ENCODE data around the gene ZNF664.

ZNF664 gene

GRCh38 chr12:124036657-124037109 is 63.7 kb downstream of the ZNF664 start:
- peak; percentile 89 for TF ChIP-seq CTCF (conservative IDR thresholded peaks at IDR 0.05; ENCODE audit: low read depth, low read length)
- no peak overlapping the region for H3K4me3 ChIP-seq (ENCODE audit: low read depth, low read length)
- peak; percentile 58 for DNase-seq (ENCODE audit: low read depth)

- DNase-seq (ENCODE audit: low read depth): no peak
- no peak for TF ChIP-seq CTCF (conservative IDR thresholded peaks at IDR 0.05; ENCODE audit: low read depth, low read length)
- no peak overlapping the region for H3K4me3 ChIP-seq (ENCODE audit: low read depth, low read length)
Measured at GRCh38 chr12:124037331-124037730, 64.3 kb downstream of the ZNF664 start.

- DNase-seq (ENCODE audit: low read depth): peak; percentile 75
- no peak for TF ChIP-seq CTCF (conservative IDR thresholded peaks at IDR 0.05; ENCODE audit: low read depth, low read length)
- H3K4me3 ChIP-seq (ENCODE audit: low read depth, low read length): no peak overlapping the region
Measured at GRCh38 chr12:124039276-124039675, 66.3 kb downstream of the ZNF664 start.

GRCh38 chr12:124040291-124040690 is 67.3 kb downstream of the ZNF664 start:
- DNase-seq (ENCODE audit: low read depth): peak; percentile 55
- no peak overlapping the region for H3K4me3 ChIP-seq (ENCODE audit: low read depth, low read length)
- peak; percentile 6 for TF ChIP-seq CTCF (conservative IDR thresholded peaks at IDR 0.05; ENCODE audit: low read depth, low read length)

DNA sequence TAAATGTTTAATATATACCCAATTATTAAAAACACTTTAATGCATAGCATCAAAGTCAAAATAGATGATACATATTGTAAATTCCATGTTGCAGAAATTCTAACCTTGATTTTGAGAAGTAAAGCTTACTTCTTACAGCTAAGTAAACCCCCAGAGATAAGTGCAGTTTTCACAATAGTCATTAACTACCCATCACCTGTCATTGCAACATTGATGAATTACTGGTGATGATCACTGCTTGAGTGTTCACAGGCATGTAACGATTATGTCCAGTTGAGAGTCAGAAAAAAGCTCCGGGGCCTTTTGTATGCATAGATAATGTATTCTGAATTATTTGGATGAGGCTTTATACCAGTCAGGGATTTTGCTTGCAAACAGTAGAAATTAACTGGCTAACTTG is 67.7 kb downstream of the ZNF664 start:
- no peak for TF ChIP-seq CTCF (conservative IDR thresholded peaks at IDR 0.05; ENCODE audit: low read depth, low read length)
- no peak overlapping the region for H3K4me3 ChIP-seq (ENCODE audit: low read depth, low read length)
- no peak for DNase-seq (ENCODE audit: low read depth)

GRCh38 chr12:124041907-124042306 is 68.9 kb downstream of the ZNF664 start:
- no peak for TF ChIP-seq CTCF (conservative IDR thresholded peaks at IDR 0.05; ENCODE audit: low read depth, low read length)
- no peak overlapping the region for H3K4me3 ChIP-seq (ENCODE audit: low read depth, low read length)
- no peak for DNase-seq (ENCODE audit: low read depth)

GRCh38 chr12:124044021-124044420 is 71.0 kb downstream of the ZNF664 start:
- no peak for DNase-seq (ENCODE audit: low read depth)
- peak; percentile 10 for TF ChIP-seq CTCF (conservative IDR thresholded peaks at IDR 0.05; ENCODE audit: low read depth, low read length)
- H3K4me3 ChIP-seq (ENCODE audit: low read depth, low read length): no peak overlapping the region

All from choroid plexus epithelial cell (primary cell).